ENCODE results near the gene PPFIA4.

DNA sequence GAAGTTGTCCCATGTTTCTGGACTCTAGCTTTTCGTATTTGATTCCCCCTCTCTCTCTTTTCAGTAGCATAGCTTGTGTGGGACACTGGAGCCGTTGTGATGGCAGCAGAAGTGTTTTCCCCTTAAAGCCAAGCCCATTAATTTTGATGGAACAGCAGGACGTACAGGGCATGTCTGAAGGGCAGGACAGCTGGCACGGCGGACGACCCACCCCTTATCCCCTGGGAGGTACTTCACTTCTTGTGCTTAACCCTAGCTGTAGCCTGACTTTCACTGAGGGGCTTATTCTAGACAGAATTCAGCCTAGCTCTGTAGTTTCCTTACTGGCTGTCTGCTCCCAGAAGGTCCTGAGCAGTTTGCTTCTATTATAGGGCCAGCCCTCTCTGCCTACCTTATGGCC, 8.6 kb upstream of the PPFIA4 start:
- TF ChIP-seq, protein P1, sequence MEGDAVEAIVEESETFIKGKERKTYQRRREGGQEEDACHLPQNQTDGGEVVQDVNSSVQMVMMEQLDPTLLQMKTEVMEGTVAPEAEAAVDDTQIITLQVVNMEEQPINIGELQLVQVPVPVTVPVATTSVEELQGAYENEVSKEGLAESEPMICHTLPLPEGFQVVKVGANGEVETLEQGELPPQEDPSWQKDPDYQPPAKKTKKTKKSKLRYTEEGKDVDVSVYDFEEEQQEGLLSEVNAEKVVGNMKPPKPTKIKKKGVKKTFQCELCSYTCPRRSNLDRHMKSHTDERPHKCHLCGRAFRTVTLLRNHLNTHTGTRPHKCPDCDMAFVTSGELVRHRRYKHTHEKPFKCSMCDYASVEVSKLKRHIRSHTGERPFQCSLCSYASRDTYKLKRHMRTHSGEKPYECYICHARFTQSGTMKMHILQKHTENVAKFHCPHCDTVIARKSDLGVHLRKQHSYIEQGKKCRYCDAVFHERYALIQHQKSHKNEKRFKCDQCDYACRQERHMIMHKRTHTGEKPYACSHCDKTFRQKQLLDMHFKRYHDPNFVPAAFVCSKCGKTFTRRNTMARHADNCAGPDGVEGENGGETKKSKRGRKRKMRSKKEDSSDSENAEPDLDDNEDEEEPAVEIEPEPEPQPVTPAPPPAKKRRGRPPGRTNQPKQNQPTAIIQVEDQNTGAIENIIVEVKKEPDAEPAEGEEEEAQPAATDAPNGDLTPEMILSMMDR (conservative IDR thresholded peaks at IDR 0.05), result no peak
- TF ChIP-seq ZFX (IDR thresholded peaks at IDR 0.05), result no peak

Data from C4-2B (cell line).